Suprapubic skin (tissue), 3 donors: ENCODE data around the gene SPATA13.

Experiments used
- POLR2AphosphoS5 ChIP-seq, 3 donors: sonication (generic); formaldehyde crosslinking; IDR thresholded peaks; one replicate each; pipeline ENCODE4 v1.6.1; 2017; ENCODE audit warnings: antibody characterized with exemption in 3 of 3
- TF ChIP-seq, protein P1 (sequence below), 2 donors: fragments of 200-600 bp in 1 of 2; fragments of 450-650 bp in 1 of 2; sonication (generic) in 1 of 2; IDR thresholded peaks; one replicate each; pipeline ENCODE4 v1.5.1; 2016 to 2019; ENCODE audit warnings: antibody characterized with exemption in 2 of 2, mild to moderate bottlenecking in 1 of 2, moderate library complexity in 1 of 2

DNA sequence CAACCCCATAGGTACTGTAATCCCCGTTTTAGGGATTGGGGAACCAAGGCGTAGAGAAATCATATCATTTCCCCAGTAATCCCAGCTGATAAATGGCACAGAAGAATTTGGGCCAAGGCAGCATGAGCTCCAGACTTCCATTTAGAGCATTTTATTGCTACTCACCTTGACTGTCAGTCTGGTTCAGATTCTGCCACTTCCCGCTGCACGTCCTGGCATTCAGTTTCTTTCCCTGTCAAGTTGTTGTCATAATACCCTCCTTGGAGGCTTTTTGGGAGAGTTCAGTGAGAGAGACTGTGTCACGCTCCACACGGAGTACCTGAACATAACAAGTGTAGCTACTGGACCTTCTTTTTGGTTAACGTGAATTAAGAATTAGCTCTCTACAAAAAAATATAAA, 141.4 kb downstream of the SPATA13 start:
- TF ChIP-seq, protein P1, sequence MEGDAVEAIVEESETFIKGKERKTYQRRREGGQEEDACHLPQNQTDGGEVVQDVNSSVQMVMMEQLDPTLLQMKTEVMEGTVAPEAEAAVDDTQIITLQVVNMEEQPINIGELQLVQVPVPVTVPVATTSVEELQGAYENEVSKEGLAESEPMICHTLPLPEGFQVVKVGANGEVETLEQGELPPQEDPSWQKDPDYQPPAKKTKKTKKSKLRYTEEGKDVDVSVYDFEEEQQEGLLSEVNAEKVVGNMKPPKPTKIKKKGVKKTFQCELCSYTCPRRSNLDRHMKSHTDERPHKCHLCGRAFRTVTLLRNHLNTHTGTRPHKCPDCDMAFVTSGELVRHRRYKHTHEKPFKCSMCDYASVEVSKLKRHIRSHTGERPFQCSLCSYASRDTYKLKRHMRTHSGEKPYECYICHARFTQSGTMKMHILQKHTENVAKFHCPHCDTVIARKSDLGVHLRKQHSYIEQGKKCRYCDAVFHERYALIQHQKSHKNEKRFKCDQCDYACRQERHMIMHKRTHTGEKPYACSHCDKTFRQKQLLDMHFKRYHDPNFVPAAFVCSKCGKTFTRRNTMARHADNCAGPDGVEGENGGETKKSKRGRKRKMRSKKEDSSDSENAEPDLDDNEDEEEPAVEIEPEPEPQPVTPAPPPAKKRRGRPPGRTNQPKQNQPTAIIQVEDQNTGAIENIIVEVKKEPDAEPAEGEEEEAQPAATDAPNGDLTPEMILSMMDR (IDR thresholded peaks at IDR 0.05) = no peak
- TF ChIP-seq POLR2AphosphoS5 (IDR thresholded peaks at IDR 0.05) = no peak
